ENCODE data around the gene CNKSR2.

Gene CNKSR2

DNA sequence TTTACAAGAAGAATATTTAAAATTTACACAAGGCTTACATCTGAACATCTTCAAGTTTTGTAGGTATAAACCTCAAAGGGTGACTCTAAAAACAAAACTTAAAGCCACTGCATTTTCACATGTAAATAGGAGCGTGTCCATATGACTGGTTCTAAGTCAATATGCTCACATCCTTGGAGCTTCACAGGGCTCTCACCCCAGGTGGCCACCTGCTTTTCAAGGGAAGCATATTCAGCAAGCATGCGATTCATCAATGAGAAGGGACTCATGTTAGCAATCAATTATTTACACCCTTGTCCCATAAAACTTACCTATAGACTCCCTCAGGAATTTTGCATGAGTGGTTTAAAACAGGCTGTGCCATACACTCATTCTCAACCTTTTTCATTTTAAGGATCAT lies 301.7 kb downstream of the CNKSR2 start:
- no peak for DNase-seq (ENCODE audit: low spot score)

DNA sequence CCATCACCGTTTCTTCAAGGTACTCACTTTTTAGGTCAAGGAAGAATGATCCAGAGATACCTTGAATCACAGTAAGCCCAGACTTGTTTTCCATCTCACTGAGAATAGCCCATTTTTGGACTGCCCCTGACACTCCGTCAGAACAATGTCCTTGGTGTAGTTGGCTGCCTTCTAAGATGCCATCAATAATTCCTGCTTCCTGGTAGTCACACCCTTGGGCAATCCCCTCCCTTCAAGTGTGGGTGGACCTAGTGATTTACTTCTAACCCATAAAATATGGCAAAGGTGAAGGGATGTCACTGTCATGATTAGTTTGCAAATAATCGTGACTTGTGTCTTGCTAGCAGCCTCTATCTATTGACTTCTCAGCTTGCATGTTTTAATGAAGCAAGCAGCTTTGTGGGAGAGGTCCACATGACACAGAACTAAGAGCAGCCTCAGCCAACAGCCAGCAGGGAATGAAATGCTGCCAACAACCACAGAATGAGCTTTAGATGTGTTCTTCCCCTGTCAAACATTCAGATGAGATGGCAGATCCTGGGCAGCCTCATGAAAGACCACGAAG lies 303.9 kb downstream of the CNKSR2 start:
- DNase-seq (ENCODE audit: low spot score): no peak

DNA sequence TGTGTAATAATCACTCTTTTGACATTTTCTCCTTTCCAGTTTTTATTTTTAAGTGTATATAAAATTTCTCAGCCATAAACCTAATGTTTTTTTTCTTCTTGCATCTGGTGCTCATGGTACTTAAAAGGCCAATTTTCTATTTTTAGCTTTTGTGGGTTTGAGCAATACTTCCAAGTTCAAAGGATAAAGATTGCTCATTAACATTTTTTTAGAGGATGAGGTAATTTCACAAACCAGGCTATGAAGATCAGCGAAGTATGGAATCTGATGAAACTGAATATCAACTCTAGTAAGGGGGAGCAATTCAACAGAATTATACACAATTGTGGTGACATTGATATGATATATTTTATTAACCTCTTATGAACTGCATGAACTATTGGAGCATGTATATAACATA lies 309.7 kb downstream of the CNKSR2 start:
- DNase-seq (ENCODE audit: low spot score): peak; percentile 11

DNA sequence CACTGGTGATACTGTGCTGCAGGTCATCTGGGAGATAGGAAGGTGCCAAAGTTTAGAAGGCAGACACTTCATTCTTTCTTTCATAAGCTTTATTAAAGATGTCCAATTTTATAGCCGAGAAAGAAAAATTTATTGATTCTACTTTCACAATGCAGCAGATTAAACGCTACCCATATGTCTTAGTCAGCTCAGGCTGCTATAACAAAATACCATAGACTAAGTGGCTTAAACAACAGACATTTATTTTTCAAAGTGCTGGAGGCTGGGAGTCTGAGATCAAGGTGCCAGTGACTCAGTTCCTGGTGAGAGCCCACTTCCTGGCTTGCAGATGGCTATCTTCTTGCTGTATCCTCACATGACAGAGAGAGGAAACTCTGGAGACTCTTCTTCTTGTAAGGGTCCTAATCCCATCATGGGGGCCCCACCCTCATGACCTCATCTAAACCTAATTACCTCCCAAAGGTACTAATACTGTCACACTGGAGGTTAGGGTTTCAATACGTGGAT lies 317.3 kb downstream of the CNKSR2 start:
- DNase-seq (ENCODE audit: low spot score): no peak

DNA sequence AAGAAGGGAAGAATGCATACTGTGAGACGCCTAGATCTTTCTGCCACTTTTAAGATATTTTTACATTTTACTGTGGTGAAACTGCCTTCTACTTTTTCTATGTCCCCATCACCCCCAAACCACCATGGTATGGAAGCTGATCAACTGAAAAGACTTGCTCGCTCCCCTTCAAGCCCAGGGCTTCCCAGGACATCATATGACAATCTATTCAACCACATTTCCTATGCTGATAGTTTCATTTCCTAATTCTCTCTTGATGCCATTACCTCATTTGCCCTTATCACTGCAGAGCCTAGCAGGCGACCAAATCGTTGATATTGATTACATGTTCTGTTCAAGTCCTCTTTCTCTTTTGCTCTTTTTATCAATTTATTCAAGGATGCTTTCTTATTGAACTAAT lies 324.1 kb downstream of the CNKSR2 start:
- DNase-seq (ENCODE audit: low spot score): no peak

DNA sequence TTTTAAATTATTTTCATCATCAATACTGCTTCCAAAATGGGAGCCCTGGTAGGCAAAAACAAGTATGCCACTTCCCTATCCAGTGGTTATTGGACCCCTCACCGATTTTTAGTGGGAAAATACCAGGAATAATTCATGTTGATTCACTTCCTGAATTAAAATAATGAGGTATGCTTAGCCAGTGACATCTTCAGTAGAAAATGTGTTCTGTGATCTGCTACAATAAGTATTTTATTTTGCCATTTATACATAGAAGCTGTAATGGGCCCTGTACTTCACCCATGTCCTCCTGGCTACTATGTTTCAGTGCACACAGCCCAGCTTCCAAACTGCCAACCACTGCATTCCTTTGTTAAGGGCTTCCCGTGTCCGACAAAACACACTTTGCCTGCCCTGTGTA lies 324.9 kb downstream of the CNKSR2 start:
- DNase-seq (ENCODE audit: low spot score): no peak

DNA sequence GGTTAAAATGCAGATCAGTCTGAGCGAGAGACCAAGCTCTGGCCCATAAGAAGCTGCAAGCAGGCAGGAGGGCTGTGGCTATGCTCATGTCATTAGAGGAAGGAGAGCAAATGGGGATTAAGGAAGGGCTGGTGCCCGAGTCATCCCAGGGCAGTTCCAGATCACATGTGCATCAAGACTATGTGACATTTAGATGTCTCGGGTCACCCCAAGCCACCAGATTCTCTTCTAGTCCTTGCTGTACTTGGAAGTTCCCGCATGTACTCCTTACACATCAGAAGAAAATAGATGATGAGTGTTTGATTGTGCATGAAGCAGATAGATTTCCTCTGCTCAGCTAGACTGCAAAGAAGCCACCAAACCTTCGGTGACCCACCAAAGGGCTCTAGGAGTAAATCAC lies 326.1 kb downstream of the CNKSR2 start:
- no peak for DNase-seq (ENCODE audit: low spot score)

DNA sequence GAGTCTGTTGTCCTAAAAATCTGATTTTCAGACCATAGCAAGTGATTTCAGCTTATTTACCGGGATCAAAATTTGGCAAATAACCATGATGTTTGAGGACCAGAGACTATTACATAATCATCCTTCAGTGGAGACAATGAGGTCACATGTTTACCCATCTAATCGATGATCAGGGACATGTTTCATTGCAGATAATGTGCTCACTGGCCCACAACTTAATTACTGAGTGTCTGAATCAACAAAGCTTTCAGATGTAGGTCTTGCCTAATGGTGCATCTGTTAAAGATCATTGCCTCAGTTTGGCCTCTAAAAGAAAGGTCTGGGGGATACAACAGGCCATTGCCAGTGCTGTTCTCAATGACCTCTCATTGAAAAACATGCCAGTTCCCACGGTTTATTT lies 326.7 kb downstream of the CNKSR2 start:
- DNase-seq (ENCODE audit: low spot score): no peak

DNA sequence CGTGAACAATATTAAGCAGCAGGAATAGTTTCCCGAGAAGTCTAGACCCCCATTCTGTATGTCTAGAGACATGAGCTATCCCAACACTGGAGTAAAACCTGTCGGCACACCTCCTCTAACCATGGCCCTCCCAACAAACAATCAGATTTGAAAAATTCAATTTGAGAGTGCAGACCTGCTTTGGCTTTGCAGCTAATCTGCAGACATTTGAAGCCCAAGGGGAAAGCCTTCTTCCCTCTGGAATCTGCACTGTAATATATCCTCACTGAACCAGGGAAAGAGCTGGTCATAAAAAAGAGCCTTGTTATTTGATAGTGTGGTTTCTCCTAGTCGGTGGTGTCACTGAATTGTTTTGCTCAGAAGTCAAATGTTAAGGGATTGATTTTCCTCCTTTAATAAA lies 328.5 kb downstream of the CNKSR2 start:
- DNase-seq (ENCODE audit: low spot score): no peak

All from AG20443 (cell line).